ENCODE data around the gene CNTRL.

Gene CNTRL

DNA sequence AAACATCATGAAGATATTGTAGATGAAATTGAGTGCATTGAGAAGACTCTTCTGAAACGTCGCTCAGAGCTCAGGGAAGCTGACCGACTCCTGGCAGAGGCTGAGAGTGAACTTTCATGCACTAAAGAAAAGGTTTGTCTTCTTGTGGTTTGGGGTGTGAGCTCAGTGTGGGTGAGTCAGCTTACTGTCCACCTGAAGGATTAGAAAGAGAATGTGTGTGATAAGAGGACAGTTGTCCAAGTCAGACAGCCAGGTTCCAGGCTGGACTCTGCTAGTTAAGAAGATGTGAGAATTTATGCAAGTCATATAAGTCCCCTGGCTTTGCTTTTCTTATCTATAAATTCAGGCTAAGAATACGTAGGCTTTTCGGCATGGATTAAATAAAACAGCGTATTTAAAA lies 80.0 kb downstream of the CNTRL start:
- in situ Hi-C loops (cut with MboI; ENCODE audit: low pct_unique_long_range_greater_than_20kb, low sequenced_read_pairs, unreplicated experiment): no loop called here
- TF ChIP-seq CTCF (IDR thresholded peaks at IDR 0.05; ENCODE audit: extremely low read depth, insufficient read depth, missing control alignments): no peak
- no peak for DNase-seq (ENCODE audit: low spot score)

DNA sequence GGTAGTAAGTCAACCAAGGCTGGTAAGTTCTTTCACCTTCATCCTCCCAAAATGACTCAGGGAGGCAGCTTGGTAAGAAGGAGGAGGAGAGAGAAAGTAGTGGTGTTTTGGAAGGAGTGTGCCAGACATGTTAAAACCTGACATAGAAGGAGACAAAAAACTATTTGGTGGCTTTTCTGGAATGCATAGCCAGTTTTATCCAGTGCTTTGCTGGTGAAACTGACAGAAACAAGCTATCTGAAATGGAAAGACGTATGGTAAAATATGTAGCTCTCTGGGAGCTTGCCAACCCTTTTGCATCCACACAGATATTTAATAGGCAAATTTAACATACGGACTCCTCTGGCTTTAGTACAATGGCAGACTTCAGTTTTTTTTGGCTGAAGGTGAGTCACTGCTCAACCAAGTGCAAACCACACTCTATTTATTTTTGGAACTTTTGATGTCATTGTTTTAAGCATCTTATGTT lies 81.5 kb downstream of the CNTRL start:
- in situ Hi-C loops (cut with MboI; ENCODE audit: low pct_unique_long_range_greater_than_20kb, low sequenced_read_pairs, unreplicated experiment): no loop called here
- DNase-seq (ENCODE audit: low spot score): peak; percentile 71
- no peak for TF ChIP-seq CTCF (IDR thresholded peaks at IDR 0.05; ENCODE audit: extremely low read depth, insufficient read depth, missing control alignments)

DNA sequence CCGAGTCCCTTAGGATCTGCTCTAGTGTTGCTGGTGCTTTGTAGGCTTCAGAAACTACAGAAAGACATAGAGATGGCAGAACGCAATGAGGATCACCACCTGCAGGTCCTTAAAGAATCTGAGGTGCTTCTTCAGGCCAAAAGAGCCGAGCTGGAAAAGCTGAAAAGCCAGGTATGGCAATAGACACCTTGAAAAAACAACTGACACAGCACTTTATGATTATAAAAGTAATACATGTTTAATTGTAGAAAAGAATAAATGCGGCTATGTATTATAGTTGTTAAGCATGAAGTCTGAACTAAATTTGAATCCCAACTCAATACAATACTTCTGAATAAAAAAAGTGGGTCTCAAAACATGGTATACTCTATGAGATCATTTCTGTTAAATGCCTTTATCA lies 83.2 kb downstream of the CNTRL start:
- no peak for TF ChIP-seq CTCF (IDR thresholded peaks at IDR 0.05; ENCODE audit: extremely low read depth, insufficient read depth, missing control alignments)
- in situ Hi-C loops (cut with MboI; ENCODE audit: low pct_unique_long_range_greater_than_20kb, low sequenced_read_pairs, unreplicated experiment): no loop called here
- no peak for DNase-seq (ENCODE audit: low spot score)

GRCh38 chr9:121160025-121160424 lies 85.3 kb downstream of the CNTRL start:
- DNase-seq (ENCODE audit: low spot score): no peak
- TF ChIP-seq CTCF (IDR thresholded peaks at IDR 0.05; ENCODE audit: extremely low read depth, insufficient read depth, missing control alignments): no peak
- in situ Hi-C loops (cut with MboI; ENCODE audit: low pct_unique_long_range_greater_than_20kb, low sequenced_read_pairs, unreplicated experiment): no loop called here

- DNase-seq (ENCODE audit: low spot score): no peak
- no peak for TF ChIP-seq CTCF (IDR thresholded peaks at IDR 0.05; ENCODE audit: extremely low read depth, insufficient read depth, missing control alignments)
- in situ Hi-C loops (cut with MboI; ENCODE audit: low pct_unique_long_range_greater_than_20kb, low sequenced_read_pairs, unreplicated experiment): no loop called here
Observed at GRCh38 chr9:121168052-121168451, 93.3 kb downstream of the CNTRL start.

- in situ Hi-C loops (cut with MboI; ENCODE audit: low pct_unique_long_range_greater_than_20kb, low sequenced_read_pairs, unreplicated experiment): no loop called here
- no peak for DNase-seq (ENCODE audit: low spot score)
Observed at GRCh38 chr9:121169094-121169601, 94.4 kb downstream of the CNTRL start.

More at GRCh38 chr9:121169094-121169601, 94.4 kb downstream of the CNTRL start:
- TF ChIP-seq CTCF (IDR thresholded peaks at IDR 0.05; ENCODE audit: extremely low read depth, insufficient read depth, missing control alignments): peak; percentile 25
